Measurements from ENCODE around the gene ALX4. TPM values are rescaled to one million over a fixed set of nuclear protein-coding genes. Genes with fewer than 3 reads are reported as not detected.

ALX4 gene
- total and polyA plus RNA-seq, 2 of the 8 experiments (the other 6 are each of a cell fraction or from before 2014, with no cell fraction given): not detected

- Histone ChIP-seq H2BK120ac (replicated peaks; ENCODE audit: low read depth, low read length) (no peak overlapping the region), H3K79me2 (ENCODE audit: control insufficient read depth in 1 of 2, insufficient read depth in 2 of 2, low read length in 2 of 2) (no peaks in the 10 kb centered on the region), H3K56ac (replicated peaks; ENCODE audit: insufficient read length, low read depth, low read length) (no peak overlapping the region), H3K23ac (ENCODE audit: insufficient read length) (no peak overlapping the region), H2AK5ac (ENCODE audit: low read depth, low read length) (no peak overlapping the region), H3K79me1 (ENCODE audit: low read depth, low read length) (no peaks in the 10 kb centered on the region; the same call in 1 of the 2 replicates), H3K9ac (replicated peaks in 1 of 4; ENCODE audit: extremely low read depth in 1 of 4, low read depth in 3 of 4, low read length in 3 of 4) (no peak overlapping the region), H2BK20ac (ENCODE audit: low read length) (no peak overlapping the region), H2BK15ac (ENCODE audit: low read length) (no peak overlapping the region), H3K36me3 (ENCODE audit: control insufficient read depth in 2 of 4, insufficient read depth in 4 of 4, low read length in 3 of 4) (no peaks in the 10 kb centered on the region), H3K27ac (ENCODE audit: low read depth, low read length) (no peak overlapping the region), H3K23me2 (ENCODE audit: low read depth, low read length) (no peaks in the 10 kb centered on the region), H4K91ac (replicated peaks; ENCODE audit: insufficient read length, low read length) (no peak overlapping the region), H3K4me3 (ENCODE audit: extremely low read depth in 1 of 4, insufficient read depth in 2 of 4, low read depth in 3 of 4, low read length in 4 of 4) (no peak overlapping the region), H4K20me1 (replicated peaks in 1 of 2; ENCODE audit: control insufficient read depth in 1 of 2, insufficient read depth in 2 of 2, low read length in 2 of 2) (no peaks in the 10 kb centered on the region), H3K27me3 (replicated peaks in 1 of 4; ENCODE audit: control insufficient read depth in 3 of 4, extremely low read depth in 1 of 4, insufficient read depth in 3 of 4, low read length in 3 of 4) (no peaks in the 10 kb centered on the region), H2AFZ (ENCODE audit: low read length) (no peak overlapping the region), H3K4me1 (replicated peaks in 1 of 4; ENCODE audit: control insufficient read depth in 3 of 4, insufficient read depth in 4 of 4, low read length in 3 of 4) (peaks cover 0 to 4% (median 0%) of the 10 kb centered on the region in 4 experiments; a peak in 1 of 7 replicates), H3K18ac (ENCODE audit: extremely low read depth, low read length) (no peak overlapping the region), H4K8ac (ENCODE audit: extremely low read depth, insufficient read depth, low read length) (no peak overlapping the region), H3K9me3 (ENCODE audit: insufficient read depth in 2 of 2, low read depth in 1 of 2, low read length in 1 of 2) (no peaks in the 10 kb centered on the region), H4K5ac (ENCODE audit: insufficient read length, low read depth, low read length) (no peak overlapping the region), H3K14ac (ENCODE audit: insufficient read length) (no peak overlapping the region), H2BK5ac (ENCODE audit: low read depth, low read length) (no peak overlapping the region), H2BK12ac (ENCODE audit: low read depth, low read length) (no peak overlapping the region), H3K4me2 (ENCODE audit: insufficient read depth in 1 of 2, low read depth in 2 of 2, low read length in 2 of 2) (no peak overlapping the region), H3K4ac (replicated peaks; ENCODE audit: insufficient read length, low read depth, low read length) (no peak overlapping the region)
- ChIA-PET CTCF (ENCODE audit: partially characterized antibody) (interaction anchor here (0.7 to 2.9 kb wide), 3 partner anchors 32 to 89 kb away, joined by 3 to 8 read pairs (median 5); no protein-coding TSS in a partner anchor), POLR2A (ENCODE audit: partially characterized antibody) (interaction anchor here (1.2 kb wide), 1 partner anchor 13 kb away, joined by 4 read pairs; no protein-coding TSS in a partner anchor)
- DNase-seq (ENCODE audit: low read depth in 1 of 2, low spot score in 2 of 2): no peak
- FAIRE-seq: no peak
- TF ChIP-seq BRCA1 (IDR thresholded peaks at IDR 0.05; ENCODE audit: low read depth, low read length) (no peak), RNF2 (IDR thresholded peaks at IDR 0.05; ENCODE audit: borderline replicate concordance, low read depth, low read length, missing control alignments, poor library complexity, severe bottlenecking) (no peak), NANOG (IDR thresholded peaks at IDR 0.05; ENCODE audit: insufficient read depth, low read depth, low read length, poor library complexity, severe bottlenecking) (no peak), TAF7 (optimal IDR thresholded peaks at IDR 0.05; ENCODE audit: borderline replicate concordance, low read depth, low read length) (no peak), PHF8 (conservative IDR thresholded peaks at IDR 0.05; ENCODE audit: low read depth, low read length) (no peak), CEBPB (IDR thresholded peaks at IDR 0.05; ENCODE audit: low read depth, low read length) (no peak), CHD2 (IDR thresholded peaks at IDR 0.05; ENCODE audit: low read length) (no peak), SIX5 (IDR thresholded peaks at IDR 0.05; ENCODE audit: low read depth, low read length) (no peak), SAP30 (IDR thresholded peaks at IDR 0.05; ENCODE audit: insufficient read depth, insufficient replicate concordance, low read length) (no peak), ZNF274 (IDR thresholded peaks at IDR 0.05; ENCODE audit: borderline replicate concordance, extremely low read depth, low read length) (no peak), CBX8 (IDR thresholded peaks at IDR 0.05; ENCODE audit: borderline replicate concordance, low read depth, low read length) (no peak)
Observed at GRCh38 chr11:44223238-44223637, 86.7 kb downstream of the ALX4 start.
